SW480 (cell line): Measurements from ENCODE around the gene TMTC4.
"Not testable (repeated sequence)": the region's sequence is repeated elsewhere in the genome, so short reads cannot be mapped to it uniquely, and the experiment has no call there.

Experiments
- DNase-seq: peaks from one replicate; pipeline ENCODE4 v3.0.0-alpha.2; 2016; ENCODE audit warnings: low spot score

The TMTC4 gene

GRCh38 chr13:100627120-100627519 lies 47.5 kb downstream of the TMTC4 start:
- no peak for DNase-seq

- DNase-seq: no peak
Observed at GRCh38 chr13:100625447-100625846, 49.1 kb downstream of the TMTC4 start.

GRCh38 chr13:100620792-100621191 lies 53.8 kb downstream of the TMTC4 start:
- no peak for DNase-seq

- no peak for DNase-seq
Observed at GRCh38 chr13:100619940-100620339, 54.7 kb downstream of the TMTC4 start.

GRCh38 chr13:100618897-100619296 lies 55.7 kb downstream of the TMTC4 start:
- DNase-seq: not testable (repeated sequence)

GRCh38 chr13:100613031-100613430 lies 61.6 kb downstream of the TMTC4 start:
- no peak for DNase-seq

- no peak for DNase-seq
Observed at GRCh38 chr13:100611678-100612492, 62.7 kb downstream of the TMTC4 start.

GRCh38 chr13:100610391-100611347 lies 63.9 kb downstream of the TMTC4 start:
- DNase-seq: no peak

GRCh38 chr13:100608906-100609305 lies 65.7 kb downstream of the TMTC4 start:
- DNase-seq: no peak

GRCh38 chr13:100608489-100608888 lies 66.1 kb downstream of the TMTC4 start:
- DNase-seq: no peak

GRCh38 chr13:100604918-100605710 lies 69.5 kb downstream of the TMTC4 start:
- DNase-seq: no peak

GRCh38 chr13:100602493-100603111 lies 72.0 kb downstream of the TMTC4 start:
- DNase-seq: no peak

- no peak for DNase-seq
Observed at GRCh38 chr13:100601716-100602115, 72.9 kb downstream of the TMTC4 start.

- no peak for DNase-seq
Observed at GRCh38 chr13:100600915-100601314, 73.7 kb downstream of the TMTC4 start.

GRCh38 chr13:100600461-100600860 lies 74.1 kb downstream of the TMTC4 start:
- no peak for DNase-seq

- no peak for DNase-seq
Observed at GRCh38 chr13:100597253-100597652, 77.3 kb downstream of the TMTC4 start.

- no peak for DNase-seq
Observed at GRCh38 chr13:100596516-100596915, 78.1 kb downstream of the TMTC4 start.

GRCh38 chr13:100594731-100595130 lies 79.9 kb downstream of the TMTC4 start:
- no peak for DNase-seq

- no peak for DNase-seq
Observed at GRCh38 chr13:100594255-100594654, 80.3 kb downstream of the TMTC4 start.

- DNase-seq: peak; percentile 11
Observed at GRCh38 chr13:100589178-100589725, 85.3 kb downstream of the TMTC4 start.
